ENCODE measurements around the gene MCC.

- TF ChIP-seq, protein P1, sequence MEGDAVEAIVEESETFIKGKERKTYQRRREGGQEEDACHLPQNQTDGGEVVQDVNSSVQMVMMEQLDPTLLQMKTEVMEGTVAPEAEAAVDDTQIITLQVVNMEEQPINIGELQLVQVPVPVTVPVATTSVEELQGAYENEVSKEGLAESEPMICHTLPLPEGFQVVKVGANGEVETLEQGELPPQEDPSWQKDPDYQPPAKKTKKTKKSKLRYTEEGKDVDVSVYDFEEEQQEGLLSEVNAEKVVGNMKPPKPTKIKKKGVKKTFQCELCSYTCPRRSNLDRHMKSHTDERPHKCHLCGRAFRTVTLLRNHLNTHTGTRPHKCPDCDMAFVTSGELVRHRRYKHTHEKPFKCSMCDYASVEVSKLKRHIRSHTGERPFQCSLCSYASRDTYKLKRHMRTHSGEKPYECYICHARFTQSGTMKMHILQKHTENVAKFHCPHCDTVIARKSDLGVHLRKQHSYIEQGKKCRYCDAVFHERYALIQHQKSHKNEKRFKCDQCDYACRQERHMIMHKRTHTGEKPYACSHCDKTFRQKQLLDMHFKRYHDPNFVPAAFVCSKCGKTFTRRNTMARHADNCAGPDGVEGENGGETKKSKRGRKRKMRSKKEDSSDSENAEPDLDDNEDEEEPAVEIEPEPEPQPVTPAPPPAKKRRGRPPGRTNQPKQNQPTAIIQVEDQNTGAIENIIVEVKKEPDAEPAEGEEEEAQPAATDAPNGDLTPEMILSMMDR (IDR thresholded peaks at IDR 0.05): no peak
- TF ChIP-seq EZH2 (IDR thresholded peaks at IDR 0.05) (no peak), EZH2phosphoT487 (IDR thresholded peaks at IDR 0.05) (no peak)
Measured at GRCh38 chr5:113270086-113270485, 218.2 kb downstream of the MCC start.
